GM19438 (cell line): ENCODE measurements around the gene RIMS3.
"Not testable (repeated sequence)": the region's sequence is repeated elsewhere in the genome, so short reads cannot be mapped to it uniquely, and the experiment has no call there.

Experiments used
- ATAC-seq: cut with Tn5 transposase; IDR thresholded peaks from one replicate; pipeline ENCODE4 v1.9.1; 2021; ENCODE audit warnings: low read depth; ENCODE audit not compliant: unreplicated experiment

Gene RIMS3

DNA sequence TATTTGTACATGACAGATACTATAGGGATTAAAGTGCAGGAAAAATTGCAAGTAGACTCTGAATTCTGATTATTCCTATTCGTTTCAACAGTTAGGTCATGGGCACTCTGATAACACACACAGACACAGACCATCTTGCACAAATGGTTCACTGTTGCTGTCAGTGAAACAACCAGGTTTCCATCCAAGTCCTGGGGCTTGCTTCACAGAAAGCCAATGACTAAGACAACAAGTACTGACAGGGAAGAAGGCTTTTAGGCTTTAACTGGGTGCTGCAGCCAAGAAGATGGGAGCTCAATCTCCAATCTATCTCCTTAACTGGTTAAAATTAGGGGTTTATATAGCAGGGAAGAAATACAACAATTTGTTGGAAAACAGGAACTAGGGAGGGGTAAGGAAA lies 57.6 kb downstream of the RIMS3 start:
- no peak for ATAC-seq

DNA sequence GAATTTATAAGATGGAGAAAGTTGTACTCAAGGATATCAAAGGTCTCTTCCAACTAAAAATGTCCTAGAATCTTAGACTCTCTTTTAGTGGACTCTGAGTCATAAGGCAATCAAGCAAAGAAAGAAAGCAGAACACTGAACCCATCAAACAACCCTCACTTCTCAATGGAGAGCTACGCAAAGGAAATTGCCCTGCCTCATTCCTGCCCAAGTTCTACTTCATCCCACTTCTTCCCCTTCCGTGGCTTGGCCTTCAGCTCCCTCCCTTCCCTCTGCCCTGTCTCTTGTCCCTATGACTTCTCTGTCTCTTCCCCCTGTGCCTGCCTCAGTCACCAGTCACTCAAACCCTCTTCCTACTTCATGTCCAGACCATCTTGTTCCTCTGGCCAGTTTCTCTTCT lies 58.5 kb downstream of the RIMS3 start:
- no peak for ATAC-seq

DNA sequence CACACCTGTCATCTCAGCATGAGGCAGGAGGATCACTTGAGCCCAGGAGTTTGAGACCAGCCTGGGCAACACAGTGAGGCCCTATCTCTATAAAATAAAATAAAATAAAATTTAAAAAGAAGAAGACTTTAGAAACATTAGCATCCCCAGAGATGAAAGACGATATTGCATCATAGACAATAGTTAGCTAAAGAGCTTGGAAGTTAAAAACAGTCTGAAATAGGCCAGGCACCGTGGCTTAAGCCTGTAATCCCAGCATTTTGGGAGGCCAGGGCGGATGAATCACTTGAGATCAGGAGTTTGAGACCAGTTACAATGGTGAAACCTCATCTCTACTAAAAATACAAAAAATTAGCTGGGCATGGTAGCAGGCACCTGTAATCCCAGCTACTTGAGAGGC lies 59.3 kb downstream of the RIMS3 start:
- ATAC-seq, result no peak

DNA sequence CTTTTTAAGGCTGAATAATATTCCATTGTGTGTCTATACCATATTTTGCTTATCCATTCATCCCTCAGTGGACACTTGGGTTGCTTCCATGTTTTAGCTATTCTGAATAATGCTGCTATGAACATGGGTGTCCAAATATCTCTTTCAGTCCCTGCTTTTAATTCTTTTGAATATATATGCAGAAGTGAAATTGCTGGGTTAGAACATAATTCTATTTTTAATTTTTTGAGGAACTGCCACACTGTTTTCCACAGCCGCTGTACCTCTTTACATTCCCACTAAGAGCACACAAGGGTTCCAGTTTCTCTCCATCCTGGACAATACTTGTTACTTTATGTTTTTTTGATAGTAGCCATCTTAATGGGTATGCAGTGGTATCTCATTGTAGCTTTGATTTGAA lies 65.6 kb downstream of the RIMS3 start:
- no peak for ATAC-seq

DNA sequence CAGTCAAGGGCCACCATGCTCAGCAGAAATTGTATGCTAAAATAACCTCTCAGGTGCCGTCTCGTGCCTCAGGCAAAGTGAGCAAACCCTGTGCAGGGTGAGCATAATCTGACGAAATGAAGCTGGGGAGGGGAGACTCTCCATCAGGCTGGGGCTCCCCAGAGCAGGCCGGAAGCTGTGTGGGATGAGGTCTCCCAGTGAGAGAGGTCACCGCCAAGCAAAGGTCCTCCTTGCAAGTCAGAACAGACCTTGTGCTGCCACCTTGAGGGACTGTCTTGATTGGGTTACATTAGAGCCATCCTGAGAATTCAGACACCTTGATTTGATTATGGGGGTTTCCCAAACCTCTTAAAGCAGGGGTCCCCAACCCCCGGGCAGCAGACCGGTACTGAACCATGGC lies 69.9 kb downstream of the RIMS3 start:
- ATAC-seq, result no peak

DNA sequence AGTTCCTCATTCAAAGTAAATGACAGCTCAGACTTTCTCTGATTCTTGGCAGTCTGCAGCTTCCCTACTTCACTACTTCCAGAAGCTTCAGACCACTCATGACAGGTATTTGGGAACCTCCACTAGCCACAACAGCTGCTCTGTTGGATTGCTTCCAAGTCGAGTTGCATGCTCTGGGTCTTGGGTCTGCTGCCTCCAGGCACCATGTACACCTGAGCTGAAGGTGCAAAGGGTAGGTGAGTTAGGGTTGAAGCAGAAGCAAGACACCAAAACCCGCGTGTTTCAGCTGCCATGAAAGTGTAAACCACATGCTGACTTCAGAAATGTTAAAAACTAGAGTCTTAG lies 71.3 kb downstream of the RIMS3 start:
- no peak for ATAC-seq

DNA sequence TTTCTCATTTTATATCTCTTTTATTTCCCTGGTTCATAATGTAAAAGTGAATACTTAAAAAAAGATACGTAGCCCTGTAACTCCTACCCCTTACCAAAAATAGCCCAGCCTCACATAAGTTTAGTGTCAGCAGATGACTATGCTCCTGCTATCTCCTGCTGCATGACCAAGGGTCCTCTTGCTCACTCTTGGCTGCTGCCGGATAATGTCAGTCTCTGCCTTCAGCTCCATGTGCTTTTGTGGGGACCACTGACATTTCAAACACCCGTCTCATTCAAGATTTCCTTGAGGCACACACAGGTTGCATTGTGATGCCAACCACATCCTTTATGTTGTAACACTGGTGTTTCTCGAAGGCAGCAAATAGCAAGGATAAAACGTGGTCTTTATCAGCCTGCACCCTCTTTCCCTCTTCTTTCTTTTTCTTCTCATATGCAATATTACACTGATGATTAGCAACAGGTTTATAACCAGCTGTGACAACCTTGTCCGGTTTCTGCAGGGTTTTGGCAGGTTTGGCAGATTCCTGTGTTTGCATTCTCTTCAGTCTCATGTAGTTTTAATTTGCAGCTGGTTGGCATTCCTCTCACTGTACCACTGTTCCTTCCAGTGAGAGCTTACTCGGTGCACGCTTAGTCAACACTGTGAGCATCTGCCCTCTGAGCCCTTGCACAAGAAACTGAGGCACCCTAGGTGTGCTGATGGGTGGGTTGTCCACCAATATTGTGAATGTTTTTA lies 71.9 kb downstream of the RIMS3 start:
- no peak for ATAC-seq

DNA sequence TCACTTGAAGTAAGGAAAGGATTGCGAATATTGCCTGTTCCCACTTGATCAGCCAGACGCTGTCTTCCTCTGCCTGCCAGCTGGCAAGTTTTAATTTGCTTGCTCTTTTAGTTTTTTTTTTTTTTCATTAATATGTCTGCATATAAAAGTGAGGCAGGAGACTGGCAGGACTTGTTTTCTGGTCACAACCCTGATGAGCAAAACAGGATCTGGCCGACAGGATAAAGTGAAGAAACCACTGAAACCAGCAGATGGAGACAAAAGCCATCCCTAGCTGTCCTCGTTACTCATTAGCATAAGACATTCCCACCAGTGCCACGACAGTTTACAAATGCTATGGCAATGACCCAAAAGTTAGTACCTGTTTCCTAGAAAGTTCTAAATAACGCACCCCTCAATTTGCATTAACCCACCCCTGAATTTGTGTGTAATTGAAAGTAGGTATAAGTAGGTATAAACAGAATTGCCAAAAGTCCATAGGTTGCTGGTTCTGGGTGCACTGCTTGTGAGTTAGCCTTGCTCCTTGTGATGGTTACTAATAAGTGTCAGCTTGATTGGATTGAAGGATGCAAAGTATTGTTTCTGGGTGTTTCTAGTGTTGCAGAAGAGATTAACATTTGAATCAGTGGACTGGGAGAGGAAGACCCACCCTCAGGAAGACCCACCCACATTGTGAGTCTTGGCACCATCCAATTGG lies 73.2 kb downstream of the RIMS3 start:
- no peak for ATAC-seq

DNA sequence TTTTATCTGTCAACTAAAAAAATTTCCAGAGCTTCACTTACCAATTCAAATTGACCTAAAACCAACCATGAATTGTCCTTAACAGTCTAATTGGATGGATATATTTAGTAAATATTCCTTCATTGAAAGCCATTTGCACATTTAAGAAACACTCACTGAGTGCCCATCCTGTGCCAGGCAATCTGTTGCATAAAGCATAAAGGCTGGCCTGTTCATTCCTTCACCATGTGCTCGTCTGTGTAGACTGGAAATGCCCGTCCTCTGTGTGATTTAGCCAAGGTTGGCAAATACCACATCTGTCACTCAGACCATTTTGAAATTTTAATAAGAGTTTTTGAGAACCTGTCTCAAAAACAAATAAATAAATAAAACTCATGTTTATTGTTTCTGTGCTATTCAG lies 76.9 kb downstream of the RIMS3 start:
- no peak for ATAC-seq

DNA sequence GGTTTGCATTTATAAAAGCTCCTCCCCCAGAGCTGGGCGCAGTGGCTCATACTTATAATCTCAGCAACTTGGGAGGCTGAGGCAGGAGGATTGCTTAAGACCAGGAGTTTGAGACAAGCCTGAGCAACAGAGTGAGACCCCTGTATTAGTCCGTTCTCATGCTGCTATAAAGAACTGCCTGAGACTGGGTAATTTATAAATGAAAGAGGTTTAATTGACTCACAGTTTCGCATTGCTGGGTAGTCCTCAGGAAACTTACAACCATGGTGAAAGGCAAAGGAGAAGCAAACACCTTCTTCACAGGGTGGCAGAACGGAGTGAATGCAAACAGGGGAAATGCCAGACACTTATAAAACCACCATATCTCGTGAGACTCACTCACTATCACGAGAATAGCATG lies 81.5 kb downstream of the RIMS3 start:
- ATAC-seq, result no peak

DNA sequence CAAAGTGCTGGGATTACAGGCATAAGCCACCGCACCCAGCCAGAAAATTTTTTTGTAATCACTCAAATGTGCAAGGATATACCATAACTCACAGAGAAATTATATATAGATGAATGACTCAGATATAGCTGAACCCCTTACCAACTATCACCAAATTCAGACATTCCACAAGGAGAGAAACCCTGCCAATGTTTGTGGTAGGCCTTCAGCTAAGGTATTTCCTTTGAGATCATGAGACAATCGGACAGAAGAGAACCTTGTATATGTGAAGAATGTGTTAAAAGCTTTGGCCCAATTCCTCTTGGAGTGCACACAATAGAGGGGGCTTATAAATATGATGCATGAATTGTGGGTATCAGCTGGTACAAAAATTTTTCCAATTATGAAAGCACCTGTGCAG lies 83.4 kb downstream of the RIMS3 start:
- ATAC-seq, result no peak

DNA sequence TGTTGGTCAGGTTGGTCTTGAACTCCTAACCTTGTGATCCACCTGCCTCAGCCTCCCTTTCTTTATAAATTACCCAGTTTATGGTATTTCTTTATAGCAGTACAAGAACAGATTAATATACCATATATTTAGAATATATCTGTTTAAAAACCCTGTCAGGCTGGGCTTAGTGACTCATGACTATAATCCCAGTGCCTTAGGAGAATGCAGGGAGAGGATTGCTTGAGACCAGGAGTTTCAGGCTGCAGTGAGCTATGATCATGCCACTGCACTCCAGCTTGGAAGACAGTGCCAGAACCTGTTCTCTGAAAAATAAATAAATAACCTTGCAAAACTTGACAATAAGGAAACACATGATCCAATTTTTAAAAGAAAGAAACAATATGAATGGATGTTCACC lies 90.1 kb downstream of the RIMS3 start:
- no peak for ATAC-seq

DNA sequence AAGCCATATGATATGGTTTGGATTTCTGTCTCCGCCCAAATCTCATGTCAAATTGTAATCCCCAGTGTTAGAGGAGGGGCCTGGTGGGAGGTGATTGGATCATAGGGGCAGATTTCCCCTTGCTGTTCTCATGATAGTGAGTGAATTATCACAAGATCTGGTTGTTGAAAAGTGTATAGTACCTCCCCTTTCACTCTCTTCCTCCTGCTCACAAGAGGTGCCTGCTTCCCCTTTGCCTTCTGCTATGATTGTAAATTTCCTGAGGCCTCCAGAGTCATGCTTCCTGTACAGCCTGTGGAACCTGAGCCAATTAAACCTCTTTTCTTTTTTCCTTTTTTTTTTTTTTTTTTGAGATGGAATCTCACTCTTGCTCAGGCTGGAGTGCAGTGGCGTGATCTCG lies 90.7 kb downstream of the RIMS3 start:
- not testable (repeated sequence) for ATAC-seq
